Nephron progenitor cell (in vitro differentiated cells): ENCODE results near the gene UTS2R.

ENCODE experiments used
- DNase-seq: peaks from one replicate; pipeline ENCODE4 v3.0.0; 2021
- H3K27ac Mint-ChIP-seq: 2 replicates; pipeline ENCODE4 v1.8.0; 2021; ENCODE audit warnings: mild to moderate bottlenecking, moderate library complexity, mixed read lengths
- H3K27me3 Mint-ChIP-seq: 2 replicates; pipeline ENCODE4 v1.8.0; 2021; ENCODE audit warnings: mild to moderate bottlenecking, low read depth, mixed read lengths; ENCODE audit not compliant: poor library complexity
- H3K36me3 Mint-ChIP-seq: 2 replicates; pipeline ENCODE4 v1.8.0; 2021; ENCODE audit warnings: low read depth, mixed read lengths
- H3K4me1 Mint-ChIP-seq: 2 replicates; pipeline ENCODE4 v1.8.0; 2021; ENCODE audit warnings: mixed read lengths
- H3K4me3 Mint-ChIP-seq: 2 replicates; pipeline ENCODE4 v1.8.0; 2021; ENCODE audit warnings: mild to moderate bottlenecking, moderate library complexity, mixed read lengths
- H3K9me3 Mint-ChIP-seq: 2 replicates; pipeline ENCODE4 v1.8.0; 2021; ENCODE audit warnings: mild to moderate bottlenecking, moderate library complexity, mixed read lengths
- TF ChIP-seq, protein P1 (sequence below): fragments of 200-600 bp; sonication (generic); IDR thresholded peaks from 2 replicates; pipeline ENCODE4 v1.5.0; 2021; ENCODE audit warnings: antibody characterized with exemption

Gene UTS2R

GRCh38 chr17:82394278-82394677 is 22.7 kb downstream of the UTS2R start:
- Mint-ChIP-seq H3K4me1 (peaks cover 58% of the 10 kb centered on the region), H3K4me3 (no peak overlapping the region), H3K9me3 (no peaks in the 10 kb centered on the region), H3K36me3 (peaks cover 32% of the 10 kb centered on the region), H3K27ac (peak overlapping the region; percentile 90), H3K27me3 (peaks cover 10% of the 10 kb centered on the region)
- TF ChIP-seq, protein P1, sequence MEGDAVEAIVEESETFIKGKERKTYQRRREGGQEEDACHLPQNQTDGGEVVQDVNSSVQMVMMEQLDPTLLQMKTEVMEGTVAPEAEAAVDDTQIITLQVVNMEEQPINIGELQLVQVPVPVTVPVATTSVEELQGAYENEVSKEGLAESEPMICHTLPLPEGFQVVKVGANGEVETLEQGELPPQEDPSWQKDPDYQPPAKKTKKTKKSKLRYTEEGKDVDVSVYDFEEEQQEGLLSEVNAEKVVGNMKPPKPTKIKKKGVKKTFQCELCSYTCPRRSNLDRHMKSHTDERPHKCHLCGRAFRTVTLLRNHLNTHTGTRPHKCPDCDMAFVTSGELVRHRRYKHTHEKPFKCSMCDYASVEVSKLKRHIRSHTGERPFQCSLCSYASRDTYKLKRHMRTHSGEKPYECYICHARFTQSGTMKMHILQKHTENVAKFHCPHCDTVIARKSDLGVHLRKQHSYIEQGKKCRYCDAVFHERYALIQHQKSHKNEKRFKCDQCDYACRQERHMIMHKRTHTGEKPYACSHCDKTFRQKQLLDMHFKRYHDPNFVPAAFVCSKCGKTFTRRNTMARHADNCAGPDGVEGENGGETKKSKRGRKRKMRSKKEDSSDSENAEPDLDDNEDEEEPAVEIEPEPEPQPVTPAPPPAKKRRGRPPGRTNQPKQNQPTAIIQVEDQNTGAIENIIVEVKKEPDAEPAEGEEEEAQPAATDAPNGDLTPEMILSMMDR: no peak
- DNase-seq: no peak

- DNase-seq: no peak
- Mint-ChIP-seq H3K36me3 (peaks cover 49% of the 10 kb centered on the region), H3K27me3 (peaks cover 16% of the 10 kb centered on the region), H3K4me1 (peaks cover 62% of the 10 kb centered on the region), H3K4me3 (no peak overlapping the region), H3K27ac (no peak overlapping the region), H3K9me3 (no peaks in the 10 kb centered on the region)
- TF ChIP-seq, protein P1: no peak
These were observed 25.3 kb downstream of the UTS2R start for GRCh38 chr17:82396601-82397435.

DNA sequence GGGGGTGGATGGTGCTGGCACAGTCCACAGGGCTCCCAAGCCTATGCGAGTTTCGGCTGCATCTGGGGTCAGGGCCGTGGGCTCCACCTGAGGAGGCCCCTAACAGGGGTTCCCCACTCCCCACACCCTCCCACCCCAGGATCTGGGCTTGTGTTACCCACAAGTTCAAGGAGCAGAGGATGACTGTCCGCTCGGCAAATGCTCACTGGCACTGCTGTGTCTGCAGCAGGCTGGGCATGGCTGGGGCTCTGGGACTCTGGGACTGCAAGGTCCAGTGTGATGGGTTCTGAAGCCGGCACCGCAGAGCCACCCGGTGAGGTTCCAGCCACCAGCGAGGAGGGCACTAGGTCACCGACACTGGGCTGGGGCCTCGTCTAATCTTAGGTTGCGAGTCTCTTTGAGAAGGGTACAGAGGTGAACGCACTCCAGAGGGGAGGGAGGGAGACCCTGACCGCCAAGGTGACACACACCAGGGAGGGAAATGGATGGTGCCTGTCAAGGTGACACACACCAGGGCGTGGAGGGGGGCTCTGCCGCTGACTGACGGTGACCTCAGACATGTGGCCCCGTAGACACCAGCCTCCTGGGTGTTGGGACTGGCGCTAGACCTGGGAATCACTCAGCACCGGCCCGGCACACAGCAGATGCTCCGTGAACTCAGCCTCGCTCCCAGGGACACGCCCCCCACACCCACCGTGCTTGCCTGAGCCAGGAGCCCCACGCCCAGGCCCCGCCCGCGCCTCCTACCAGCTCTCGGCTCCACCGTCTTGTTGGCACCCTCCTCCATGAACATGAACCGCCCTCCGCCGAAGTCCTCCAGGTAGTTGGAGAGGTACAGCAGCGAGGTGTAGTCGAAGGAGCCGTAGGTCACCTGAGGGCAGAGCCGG is 26.1 kb downstream of the UTS2R start:
- no peak overlapping the region for H3K27ac Mint-ChIP-seq
- peaks cover 51% of the 10 kb centered on the region for H3K36me3 Mint-ChIP-seq
- H3K4me3 Mint-ChIP-seq: no peak overlapping the region
- no peak for DNase-seq
- H3K27me3 Mint-ChIP-seq: peaks cover 16% of the 10 kb centered on the region
- H3K4me1 Mint-ChIP-seq: peaks cover 53% of the 10 kb centered on the region
- TF ChIP-seq, protein P1: no peak
- no peaks in the 10 kb centered on the region for H3K9me3 Mint-ChIP-seq

DNA sequence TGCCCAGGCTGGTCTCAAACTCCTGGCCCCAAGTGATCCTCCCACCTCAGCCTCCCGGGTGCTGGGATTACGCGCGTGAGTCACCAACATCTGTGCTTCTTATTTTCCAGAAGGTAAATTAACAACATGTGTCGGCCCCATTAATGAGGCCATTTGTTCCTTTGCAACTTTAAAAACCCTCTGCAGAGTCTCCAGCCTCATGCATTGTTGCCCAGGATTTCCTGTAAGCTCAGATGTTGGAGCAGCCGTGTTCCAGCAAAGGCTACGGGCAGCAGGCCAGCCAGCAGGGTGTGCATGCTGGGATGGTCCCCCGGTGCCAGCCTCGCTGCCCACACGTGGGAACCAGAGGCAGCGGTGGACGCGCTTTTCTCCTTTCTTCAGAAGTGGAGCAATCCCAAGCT is 27.5 kb downstream of the UTS2R start:
- H3K27ac Mint-ChIP-seq: no peak overlapping the region
- H3K9me3 Mint-ChIP-seq: no peaks in the 10 kb centered on the region
- no peak for DNase-seq

DNA sequence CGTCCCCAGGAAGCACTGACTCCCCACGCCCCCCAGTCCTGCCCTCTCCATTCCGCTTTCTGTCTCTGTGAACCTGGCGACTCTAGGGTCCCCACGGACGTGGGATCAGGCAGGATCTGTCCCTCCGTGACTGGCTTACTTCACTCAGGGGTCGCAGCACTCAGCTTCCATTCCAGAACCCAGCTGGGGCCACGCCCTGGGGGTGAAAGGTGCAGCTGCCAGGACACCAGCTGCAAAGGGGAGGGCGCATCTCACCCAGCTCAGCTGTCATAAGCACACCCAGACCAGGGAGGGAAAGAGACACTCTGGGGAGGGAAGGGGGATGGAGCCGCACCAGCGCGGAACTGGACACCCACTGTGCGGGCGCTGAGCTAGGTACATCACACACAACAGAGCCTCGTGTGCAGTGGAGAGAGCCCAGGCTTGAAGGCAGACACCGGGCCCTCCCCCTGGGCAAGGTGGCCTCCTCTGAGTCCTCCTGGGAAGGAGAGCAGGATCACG is 28.1 kb downstream of the UTS2R start:
- Mint-ChIP-seq H3K4me3 (no peak overlapping the region), H3K27me3 (peaks cover 11% of the 10 kb centered on the region), H3K9me3 (no peaks in the 10 kb centered on the region), H3K4me1 (peaks cover 33% of the 10 kb centered on the region), H3K36me3 (peaks cover 37% of the 10 kb centered on the region), H3K27ac (peak overlapping the region; percentile 89)
- DNase-seq: no peak
- TF ChIP-seq, protein P1: no peak

More for the DNA sequence above, 27.5 kb downstream of the UTS2R start:
- Mint-ChIP-seq H3K4me1 (peaks cover 39% of the 10 kb centered on the region), H3K27me3 (peaks cover 16% of the 10 kb centered on the region), H3K4me3 (no peak overlapping the region), H3K36me3 (peaks cover 42% of the 10 kb centered on the region)
- TF ChIP-seq, protein P1: no peak
